Middle frontal gyrus (tissue), 1 donor: ENCODE data around the gene EHMT1.
"Not testable (repeated sequence)": the region's sequence is repeated elsewhere in the genome, so short reads cannot be mapped to it uniquely, and the experiment has no call there.

Source experiments
- DNase-seq: peaks from one replicate; pipeline ENCODE4 v3.0.0-alpha.2; 2015; ENCODE audit warnings: low spot score; ENCODE audit errors: extremely low spot score

The EHMT1 gene

GRCh38 chr9:137860361-137860760, 241.6 kb downstream of the EHMT1 start:
- no peak for DNase-seq

GRCh38 chr9:137865581-137866145, 246.9 kb downstream of the EHMT1 start:
- DNase-seq, result no peak

- no peak for DNase-seq
These were observed 247.7 kb downstream of the EHMT1 start for GRCh38 chr9:137866226-137867141.

- DNase-seq, result no peak
These were observed 251.6 kb downstream of the EHMT1 start for GRCh38 chr9:137870432-137870831.

DNA sequence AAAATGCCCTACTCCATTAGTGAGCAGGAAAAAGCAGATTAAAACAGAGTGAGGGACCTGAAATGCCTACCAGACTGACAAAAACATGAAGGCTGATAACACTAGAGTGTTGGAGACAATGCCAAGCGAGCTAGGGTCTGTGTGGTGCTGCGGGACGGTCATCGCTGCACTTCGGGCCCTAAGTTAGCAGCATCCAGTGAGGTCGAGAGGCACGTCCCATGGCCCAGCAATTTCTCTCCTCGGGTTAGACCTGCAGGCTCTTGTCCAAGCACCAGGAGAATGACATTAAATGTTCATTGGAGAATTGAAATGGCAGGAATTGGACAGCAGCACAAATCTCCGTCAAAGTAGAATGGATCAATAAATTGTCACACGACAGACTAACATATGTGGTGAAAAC, 253.5 kb downstream of the EHMT1 start:
- DNase-seq, result no peak

DNA sequence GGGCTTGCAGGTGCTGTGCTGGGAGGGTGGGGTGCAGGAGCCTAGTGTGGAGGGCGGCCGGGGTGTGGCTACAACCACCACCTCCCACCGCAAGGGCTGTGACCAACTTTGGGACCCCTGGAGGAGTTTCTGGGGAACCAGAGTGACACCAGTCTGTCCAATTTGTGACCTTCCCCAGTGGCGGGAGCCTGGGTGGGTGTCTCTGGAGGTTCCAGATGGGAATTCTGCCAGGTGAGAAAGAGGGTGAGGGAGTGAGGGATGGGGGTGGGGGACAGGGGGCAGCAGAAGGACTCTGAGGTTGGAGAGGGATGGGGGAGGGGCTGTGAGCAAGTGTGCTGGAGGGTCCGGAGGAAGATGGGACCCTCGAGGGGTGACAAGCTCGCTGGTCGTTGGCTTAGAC, 254.6 kb downstream of the EHMT1 start:
- no peak for DNase-seq

DNA sequence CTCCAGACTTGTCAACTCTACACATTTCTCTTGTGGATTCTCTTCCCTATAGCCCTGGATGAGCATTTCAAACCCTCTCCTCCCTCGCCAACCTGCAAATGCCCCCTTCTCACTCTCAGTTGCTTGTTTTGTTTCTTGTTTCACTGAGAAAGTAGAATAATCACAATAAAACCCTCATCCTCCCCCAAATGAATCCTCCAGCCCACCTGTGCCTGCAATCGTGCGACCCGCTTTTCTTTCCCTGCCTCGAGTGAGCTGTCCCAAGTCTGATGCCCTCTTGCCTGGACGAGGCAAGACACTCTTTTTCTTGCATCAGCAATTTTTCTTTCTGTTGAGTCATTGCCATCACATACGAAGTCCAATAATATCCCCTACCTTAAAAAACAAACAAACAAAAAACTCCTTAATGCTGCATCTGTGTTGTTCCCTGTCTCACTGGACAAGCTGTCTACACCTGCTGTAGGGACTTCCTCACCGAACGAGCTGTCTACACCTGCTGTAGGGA, 255.1 kb downstream of the EHMT1 start:
- no peak for DNase-seq

- DNase-seq, result no peak
These were observed 256.5 kb downstream of the EHMT1 start for GRCh38 chr9:137875354-137875753.

DNA sequence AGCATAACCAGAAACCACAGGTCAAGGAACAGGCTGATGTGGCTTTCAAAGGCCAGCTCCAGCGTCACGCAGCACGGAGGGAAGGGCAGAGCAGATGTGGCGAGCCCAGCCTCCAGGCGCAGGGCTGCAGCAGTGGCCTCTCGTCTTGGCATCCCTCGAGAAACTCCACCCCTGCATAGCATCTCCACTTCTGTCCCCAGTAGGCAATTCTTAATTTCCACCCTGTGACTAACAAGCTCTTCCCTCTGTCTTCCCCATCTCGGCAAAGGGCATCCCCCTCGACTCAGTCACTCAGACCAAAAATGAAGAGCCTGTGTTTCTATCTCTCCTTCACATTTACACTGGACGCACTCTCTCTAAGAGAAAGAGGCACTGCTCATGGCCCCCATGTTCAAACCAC, 257.0 kb downstream of the EHMT1 start:
- no peak for DNase-seq

- no peak for DNase-seq
These were observed 257.5 kb downstream of the EHMT1 start for GRCh38 chr9:137876269-137876668.

- no peak for DNase-seq
These were observed 258.1 kb downstream of the EHMT1 start for GRCh38 chr9:137876781-137877386.

DNA sequence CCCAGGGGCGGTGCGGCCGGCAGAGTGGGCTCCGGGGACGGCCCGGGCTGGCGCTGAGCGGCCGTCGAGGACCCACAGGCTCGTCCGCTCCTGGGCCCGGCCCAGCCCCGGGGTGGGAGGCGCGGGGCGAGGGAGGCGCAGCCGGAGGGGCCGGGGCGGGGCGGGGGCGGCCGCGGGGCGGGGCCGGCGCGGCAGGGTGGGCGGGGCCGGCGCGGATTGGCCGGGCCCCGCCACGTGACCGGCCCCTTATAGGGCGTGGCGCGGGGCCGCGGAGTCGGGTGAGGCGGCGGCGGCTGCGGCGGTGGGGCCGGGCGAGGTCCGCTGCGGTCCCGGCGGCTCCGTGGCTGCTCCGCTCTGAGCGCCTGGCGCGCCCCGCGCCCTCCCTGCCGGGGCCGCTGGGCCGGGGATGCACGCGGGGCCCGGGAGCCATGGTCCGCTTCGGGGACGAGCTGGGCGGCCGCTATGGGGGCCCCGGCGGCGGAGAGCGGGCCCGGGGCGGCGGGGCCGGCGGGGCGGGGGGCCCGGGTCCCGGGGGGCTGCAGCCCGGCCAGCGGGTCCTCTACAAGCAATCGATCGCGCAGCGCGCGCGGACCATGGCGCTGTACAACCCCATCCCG, 258.8 kb downstream of the EHMT1 start, which contains the start of gene CACNA1B:
Gene CACNA1B, plus strand, starts transcription at position 277 of the 617 bp plus-strand sequence. Its CDS starts 152 bp downstream, at position 429.
- not testable (repeated sequence) for DNase-seq

DNA sequence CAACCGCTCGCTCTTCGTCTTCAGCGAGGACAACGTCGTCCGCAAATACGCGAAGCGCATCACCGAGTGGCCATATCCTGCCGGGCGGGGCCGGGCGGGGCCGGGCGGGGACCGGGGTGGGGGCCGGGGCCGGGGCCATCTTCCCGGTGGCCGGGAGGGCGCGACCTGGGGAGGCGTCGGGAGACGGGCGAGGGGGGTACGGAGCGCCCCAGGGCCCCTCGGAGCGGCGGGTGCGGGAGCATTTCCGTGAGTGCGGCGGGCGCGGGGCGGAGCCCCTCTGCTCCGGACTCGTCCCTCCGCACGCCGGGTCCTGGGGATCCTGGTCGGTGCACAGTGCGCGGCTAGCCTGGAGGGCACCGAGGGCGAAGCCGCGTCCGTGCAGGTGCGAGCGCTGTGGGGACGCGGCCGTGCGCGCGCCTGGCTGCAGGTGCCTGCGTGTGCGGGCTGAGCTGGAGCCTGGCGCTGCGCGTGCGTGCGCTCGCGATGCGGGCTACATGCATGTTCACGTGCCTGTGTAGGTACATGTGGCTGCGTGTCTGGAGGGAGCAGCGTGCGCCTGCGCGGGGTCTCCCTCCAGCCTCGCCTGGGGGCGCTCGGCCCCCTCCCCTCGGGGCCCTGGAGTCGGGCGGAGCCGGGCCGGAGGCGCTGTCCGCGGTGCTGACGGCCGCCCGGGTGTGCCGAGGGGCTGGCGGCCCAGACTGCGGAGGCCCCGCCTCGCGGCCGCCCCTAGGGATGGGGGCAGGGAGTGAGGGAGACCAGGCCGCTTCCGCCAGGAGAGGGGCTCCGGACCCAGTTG, 259.5 kb downstream of the EHMT1 start:
- DNase-seq, result no peak

- DNase-seq, result no peak
These were observed 260.2 kb downstream of the EHMT1 start for GRCh38 chr9:137879052-137879451.

GRCh38 chr9:137879566-137880150, 260.9 kb downstream of the EHMT1 start:
- DNase-seq, result no peak

GRCh38 chr9:137880160-137880975, 261.6 kb downstream of the EHMT1 start:
- DNase-seq, result no peak

DNA sequence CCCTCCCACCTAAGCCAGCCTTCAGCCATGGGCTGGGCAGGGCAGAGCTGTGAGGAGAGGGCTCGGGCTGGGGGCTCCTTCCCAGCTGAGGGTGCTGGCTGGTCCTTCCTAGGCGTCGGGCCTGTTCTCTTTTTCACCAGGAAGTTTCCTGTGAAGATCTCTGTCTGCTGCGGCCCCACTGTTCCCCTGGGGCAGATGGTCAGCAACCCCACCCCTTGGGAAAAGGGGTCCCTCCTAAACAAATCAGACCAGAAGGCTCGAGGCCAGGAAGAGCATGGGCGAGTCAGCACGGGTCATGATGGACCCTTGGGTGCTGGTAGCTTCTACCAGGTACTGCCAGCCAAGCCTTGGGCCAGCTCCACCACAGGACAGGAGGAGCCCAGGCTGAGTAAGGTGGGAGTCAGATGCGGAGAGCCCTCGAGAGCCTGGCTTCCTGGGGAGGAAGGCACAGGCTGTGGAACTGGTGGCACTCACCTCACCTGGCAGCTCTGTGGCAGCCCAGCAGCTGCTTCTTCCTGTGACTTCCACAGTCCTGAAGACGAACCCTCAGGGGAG, 262.2 kb downstream of the EHMT1 start:
- no peak for DNase-seq

GRCh38 chr9:137881591-137882505, 263.0 kb downstream of the EHMT1 start:
- no peak for DNase-seq
